Fibroblast of upper back skin (primary cell): ENCODE results near the gene P3H1.
A peak's percentile ranks its signal among the peaks of the same experiment; 100 is the strongest.

Experiments
- DNase-seq: peaks from one replicate; pipeline ENCODE4 v3.0.0-alpha.2; 2013

P3H1 gene

DNA sequence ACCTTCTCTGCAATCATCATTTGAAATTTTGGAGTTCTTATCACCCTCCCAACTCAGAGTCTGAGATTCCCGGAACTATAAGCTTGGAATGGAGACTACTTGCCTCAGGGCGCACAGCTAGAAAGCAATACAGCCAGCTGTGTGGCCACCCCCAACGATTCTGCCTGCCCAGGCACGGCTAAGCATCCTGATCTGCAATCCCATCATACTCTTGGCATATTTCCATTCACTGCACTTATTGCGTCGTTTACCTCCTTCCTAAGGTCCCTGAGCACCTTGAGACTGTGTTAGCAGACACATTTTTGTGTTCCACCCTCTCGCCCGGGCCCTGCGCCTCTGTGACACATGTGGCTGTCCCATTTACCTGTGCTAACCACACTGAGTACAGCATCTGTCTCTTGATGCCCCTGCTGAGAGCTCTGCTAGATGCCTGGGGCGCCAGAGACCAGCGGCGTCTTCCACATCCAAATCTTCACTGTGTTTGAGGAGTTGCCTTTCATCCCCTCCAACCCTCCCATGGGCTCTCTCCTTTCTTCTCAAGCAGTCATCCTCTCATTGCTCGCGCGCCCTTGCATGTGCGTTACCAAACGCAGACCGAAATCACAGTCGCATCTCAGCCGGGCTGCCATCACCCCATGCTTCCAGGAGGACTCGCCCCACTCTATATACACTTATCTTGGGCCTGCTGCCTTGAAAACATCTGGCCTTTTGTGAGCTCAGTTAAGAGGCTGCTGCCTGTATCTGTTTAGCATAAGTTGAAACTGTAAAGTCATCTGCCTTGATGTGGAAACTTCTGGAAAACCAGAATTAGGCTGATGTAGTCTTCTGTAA, 23.3 kb downstream of the P3H1 start:
- DNase-seq: no peak

- DNase-seq: no peak
These were observed 24.1 kb downstream of the P3H1 start for GRCh38 chr1:42742617-42743316.

DNA sequence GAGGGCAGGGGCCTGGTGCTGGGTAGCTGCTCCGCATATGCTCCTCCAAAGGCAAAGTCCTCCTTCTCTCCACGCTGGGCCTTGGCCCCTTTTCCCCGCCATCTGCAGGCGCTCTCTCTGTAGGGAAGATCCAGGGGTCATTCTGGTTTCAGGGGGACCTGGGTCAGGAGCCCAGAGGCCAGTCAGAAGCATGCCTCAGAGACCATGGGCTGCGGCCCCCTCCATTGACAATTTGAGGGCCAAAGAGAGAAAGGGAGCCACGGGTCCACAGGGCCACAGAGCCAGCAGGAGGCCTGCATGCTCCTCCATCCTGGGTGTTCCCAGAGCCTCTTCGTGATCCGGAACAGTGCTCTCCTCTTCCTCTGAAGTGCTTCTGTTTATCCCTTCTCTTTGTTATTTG, 24.7 kb downstream of the P3H1 start:
- no peak for DNase-seq

- no peak for DNase-seq
These were observed 25.1 kb downstream of the P3H1 start for GRCh38 chr1:42741706-42742105.

GRCh38 chr1:42740851-42741580, 25.8 kb downstream of the P3H1 start:
- DNase-seq: no peak

DNA sequence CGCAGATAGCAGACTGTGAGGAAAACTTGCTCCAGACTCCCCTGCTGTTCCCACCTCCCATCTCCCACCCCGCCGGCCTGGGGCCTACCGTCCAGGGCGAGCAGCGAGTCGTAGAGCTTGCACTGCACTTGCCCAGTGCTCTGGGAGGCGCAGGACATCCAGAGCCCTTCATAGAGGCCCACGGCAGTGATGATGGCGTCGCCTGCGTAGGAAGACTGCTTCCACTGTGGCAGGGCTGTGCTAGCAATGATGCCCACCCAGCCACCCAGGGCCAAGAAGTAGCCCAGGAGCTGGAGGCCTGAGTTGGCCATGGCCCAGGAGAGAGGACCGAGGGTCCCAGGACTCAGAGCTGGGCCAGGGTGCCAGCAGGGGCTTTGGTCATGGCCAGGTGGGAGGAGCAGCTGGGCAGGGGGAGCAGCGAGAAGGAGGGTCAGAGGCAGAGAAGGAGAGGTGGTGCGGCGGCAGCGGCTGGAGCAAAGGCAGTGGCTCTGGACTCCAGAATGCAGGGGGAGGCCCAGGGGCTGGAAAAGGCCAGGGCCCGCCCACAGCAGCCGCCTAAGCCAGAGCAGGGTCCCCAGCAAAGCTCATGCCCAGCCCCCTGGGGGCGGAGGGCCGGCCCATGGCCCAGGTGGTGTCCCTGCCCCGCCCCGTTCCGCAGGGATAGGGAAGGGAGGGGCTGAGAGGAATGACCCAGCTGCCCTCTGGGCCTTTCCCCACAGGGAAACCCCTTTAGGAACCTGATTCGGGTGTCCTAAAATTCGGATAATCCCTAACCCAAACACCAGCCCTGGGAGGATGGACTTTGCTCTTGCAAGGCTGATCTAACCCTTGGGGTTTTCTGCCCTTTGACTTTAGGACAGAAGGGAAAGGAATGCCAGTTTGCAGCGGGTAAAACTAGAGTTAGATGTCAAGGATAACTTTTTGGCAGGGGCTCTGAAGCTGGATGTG, 26.8 kb downstream of the P3H1 start, which contains the start of gene CLDN19:
CLDN19 (minus strand) TSS at position 484 of the 948 bp plus-strand sequence; CDS start at position 311, 173 bp downstream.
- DNase-seq: no peak

GRCh38 chr1:42738678-42739226, 28.1 kb downstream of the P3H1 start:
- DNase-seq: no peak

- DNase-seq: no peak
These were observed 28.7 kb downstream of the P3H1 start for GRCh38 chr1:42737986-42738677.

DNA sequence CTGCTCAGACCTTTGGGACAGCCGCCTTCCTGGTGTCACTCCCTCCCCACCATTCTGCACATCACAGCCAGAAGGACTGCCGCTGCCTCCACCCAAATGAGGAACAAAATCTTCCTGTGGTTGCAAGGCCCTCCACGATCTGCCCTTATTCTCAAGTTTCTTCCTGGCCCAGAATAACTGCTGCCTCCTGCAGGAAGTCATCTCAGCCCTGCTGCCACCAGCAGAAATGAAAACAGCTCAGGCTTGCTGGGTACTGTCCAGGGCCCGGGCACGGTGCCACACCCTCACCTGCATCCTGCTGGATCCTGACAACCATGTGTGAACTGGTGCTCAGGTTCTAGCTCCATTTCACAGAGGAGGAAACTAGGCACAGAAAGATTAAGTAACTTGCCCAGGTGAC, 29.6 kb downstream of the P3H1 start:
- no peak for DNase-seq

- no peak for DNase-seq
These were observed 30.1 kb downstream of the P3H1 start for GRCh38 chr1:42736571-42737200.

DNA sequence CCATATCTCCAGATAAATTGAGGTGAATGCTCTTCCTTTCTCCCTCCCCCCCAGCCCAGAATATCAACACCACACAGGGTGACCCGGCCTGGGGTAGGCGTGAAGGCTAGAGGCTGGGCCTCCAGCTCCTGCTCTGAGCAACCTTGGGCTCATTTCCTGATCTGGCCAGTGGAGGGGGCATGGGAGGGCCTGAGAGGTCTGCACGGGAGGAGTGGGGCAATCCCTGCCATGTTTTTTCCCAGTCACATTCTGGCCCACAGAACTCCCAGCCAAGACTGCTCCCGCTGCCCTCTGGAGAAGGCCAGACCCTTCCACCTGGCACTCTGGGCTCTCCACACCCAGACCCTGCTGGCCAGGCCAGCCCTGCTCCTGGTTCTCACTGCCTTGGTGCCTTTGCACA, 30.7 kb downstream of the P3H1 start:
- no peak for DNase-seq

- no peak for DNase-seq
These were observed 31.2 kb downstream of the P3H1 start for GRCh38 chr1:42735477-42736105.

DNA sequence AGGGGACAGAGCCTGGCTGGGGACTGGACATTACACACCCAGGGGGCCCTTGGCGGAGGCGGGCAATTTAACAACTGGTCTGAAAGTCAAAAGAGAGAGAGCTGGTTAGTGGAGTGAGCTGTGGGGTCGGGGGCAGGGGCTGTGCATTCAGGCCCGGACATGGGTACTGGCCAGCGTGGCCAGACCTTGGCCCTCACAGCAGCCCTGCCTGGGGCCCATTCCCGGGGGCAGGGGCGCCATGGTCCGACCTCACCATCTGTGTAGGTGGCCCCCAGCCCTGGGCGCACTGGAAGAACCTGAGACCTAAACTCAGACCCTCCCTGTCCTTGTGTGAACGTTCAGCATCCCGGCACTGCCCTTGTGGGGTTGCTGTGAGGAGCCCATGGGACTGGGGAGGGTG, 31.8 kb downstream of the P3H1 start:
- no peak for DNase-seq

GRCh38 chr1:42734201-42735035, 32.4 kb downstream of the P3H1 start:
- no peak for DNase-seq

GRCh38 chr1:42733415-42734200, 33.2 kb downstream of the P3H1 start:
- no peak for DNase-seq

GRCh38 chr1:42732126-42732680, 34.6 kb downstream of the P3H1 start:
- peak; percentile 15 for DNase-seq

- DNase-seq: no peak
These were observed 35.2 kb downstream of the P3H1 start for GRCh38 chr1:42731585-42731984.

GRCh38 chr1:42730988-42731387, 35.8 kb downstream of the P3H1 start:
- DNase-seq: no peak
